Skin epidermis (tissue), 12 donors: Measurements from ENCODE around the gene MYO3B.
A peak's percentile ranks its signal among the peaks of the same experiment; 100 is the strongest.

Experiments used
- H3K27ac ChIP-seq, 21 experiments: fragments of 200-600 bp; sonication (generic) in 11 of 21; one replicate each; pipeline ENCODE4 v1.5.0; 2020; ENCODE audit warnings: mild to moderate bottlenecking in 3 of 21, inconsistent platforms in 2 of 21, moderate library complexity in 2 of 21
- H3K4me3 ChIP-seq, 7 experiments: fragments of 200-600 bp; sonication (generic) in 2 of 7; one replicate each; pipeline ENCODE4 v1.5.0; 2020; ENCODE audit warnings: inconsistent platforms in 2 of 7, mild to moderate bottlenecking in 2 of 7, moderate library complexity in 1 of 7

MYO3B gene

GRCh38 chr2:170284205-170284604 lies 106.3 kb downstream of the MYO3B start:
- Histone ChIP-seq H3K4me3 (no peak overlapping the region), H3K27ac (no peak overlapping the region)

- Histone ChIP-seq H3K4me3 (no peak overlapping the region), H3K27ac (no peak overlapping the region)
Measured at GRCh38 chr2:170288859-170289258, 110.9 kb downstream of the MYO3B start.

- Histone ChIP-seq H3K27ac (no peak overlapping the region), H3K4me3 (no peak overlapping the region)
Measured at GRCh38 chr2:170291474-170291873, 113.5 kb downstream of the MYO3B start.

- no peak overlapping the region for H3K4me3 ChIP-seq
- H3K27ac ChIP-seq: no peak overlapping the region
Measured at GRCh38 chr2:170292415-170292814, 114.5 kb downstream of the MYO3B start.

GRCh38 chr2:170297496-170297895 lies 119.5 kb downstream of the MYO3B start:
- no peak overlapping the region for H3K27ac ChIP-seq

GRCh38 chr2:170298115-170298514 lies 120.2 kb downstream of the MYO3B start:
- Histone ChIP-seq H3K4me3 (no peak overlapping the region), H3K27ac (no peak overlapping the region)

More at GRCh38 chr2:170297496-170297895, 119.5 kb downstream of the MYO3B start:
- no peak overlapping the region for H3K4me3 ChIP-seq

GRCh38 chr2:170298861-170299429 lies 121.0 kb downstream of the MYO3B start:
- H3K27ac ChIP-seq: no peak overlapping the region
- H3K4me3 ChIP-seq: no peak overlapping the region

- Histone ChIP-seq H3K4me3 (no peak overlapping the region), H3K27ac (no peak overlapping the region)
Measured at GRCh38 chr2:170300993-170301392, 123.0 kb downstream of the MYO3B start.

GRCh38 chr2:170301626-170302025 lies 123.7 kb downstream of the MYO3B start:
- H3K27ac ChIP-seq: peak overlapping the region in 2 of 21 experiments; percentile 13 to 36
- no peak overlapping the region for H3K4me3 ChIP-seq

GRCh38 chr2:170305711-170306110 lies 127.8 kb downstream of the MYO3B start:
- H3K27ac ChIP-seq: no peak overlapping the region
- H3K4me3 ChIP-seq: no peak overlapping the region

GRCh38 chr2:170306293-170306873 lies 128.4 kb downstream of the MYO3B start:
- H3K4me3 ChIP-seq: no peak overlapping the region
- no peak overlapping the region for H3K27ac ChIP-seq

- H3K27ac ChIP-seq: no peak overlapping the region
Measured at GRCh38 chr2:170307052-170307451, 129.1 kb downstream of the MYO3B start.

GRCh38 chr2:170307555-170308351 lies 129.8 kb downstream of the MYO3B start:
- no peak overlapping the region for H3K4me3 ChIP-seq
- H3K27ac ChIP-seq: no peak overlapping the region

More at GRCh38 chr2:170307052-170307451, 129.1 kb downstream of the MYO3B start:
- no peak overlapping the region for H3K4me3 ChIP-seq

- H3K27ac ChIP-seq: no peak overlapping the region
- no peak overlapping the region for H3K4me3 ChIP-seq
Measured at GRCh38 chr2:170310876-170311502, 133.0 kb downstream of the MYO3B start.

- H3K4me3 ChIP-seq: no peak overlapping the region
- H3K27ac ChIP-seq: no peak overlapping the region
Measured at GRCh38 chr2:170313347-170313991, 135.5 kb downstream of the MYO3B start.

GRCh38 chr2:170313992-170314348 lies 136.0 kb downstream of the MYO3B start:
- Histone ChIP-seq H3K4me3 (no peak overlapping the region), H3K27ac (no peak overlapping the region)

- Histone ChIP-seq H3K27ac (no peak overlapping the region), H3K4me3 (no peak overlapping the region)
Measured at GRCh38 chr2:170314744-170315447, 136.9 kb downstream of the MYO3B start.

- no peak overlapping the region for H3K27ac ChIP-seq
- no peak overlapping the region for H3K4me3 ChIP-seq
Measured at GRCh38 chr2:170320948-170321347, 143.0 kb downstream of the MYO3B start.

GRCh38 chr2:170321526-170321925 lies 143.6 kb downstream of the MYO3B start:
- Histone ChIP-seq H3K27ac (no peak overlapping the region), H3K4me3 (no peak overlapping the region)
